Hepatocyte (in vitro differentiated cells): Measurements from ENCODE around the gene ZNF48. TPM values are rescaled to one million over a fixed set of nuclear protein-coding genes. Genes with fewer than 3 reads are reported as not detected.

ENCODE experiments used
- DNase-seq: peaks from one replicate; pipeline ENCODE4 v3.0.0-alpha.2; 2016; ENCODE audit warnings: low spot score
- H2AFZ ChIP-seq: fragments of 200-600 bp; sonication (generic); 2 replicates; pipeline ENCODE4 v1.6.0; 2016; ENCODE audit warnings: antibody characterized with exemption, mild to moderate bottlenecking
- H3K27ac ChIP-seq: fragments of 200-600 bp; sonication (generic); 2 replicates; pipeline ENCODE4 v1.5.1; 2016; ENCODE audit warnings: mild to moderate bottlenecking
- H3K27me3 ChIP-seq: fragments of 200-600 bp; sonication (generic); 2 replicates; pipeline ENCODE4 v1.6.1; 2016
- H3K36me3 ChIP-seq: fragments of 200-600 bp; sonication (generic); replicated peaks from 2 replicates; pipeline ENCODE4 v1.5.1; 2016; ENCODE audit warnings: low read depth; ENCODE audit not compliant: insufficient read depth
- H3K4me1 ChIP-seq: fragments of 200-600 bp; sonication (generic); 2 replicates; pipeline ENCODE4 v1.5.1; 2016; ENCODE audit warnings: mild to moderate bottlenecking, moderate library complexity; ENCODE audit not compliant: insufficient read depth
- H3K4me2 ChIP-seq: fragments of 200-600 bp; sonication (generic); 2 replicates; pipeline ENCODE4 v1.6.0; 2016
- H3K4me3 ChIP-seq: fragments of 200-600 bp; sonication (generic); 2 replicates; pipeline ENCODE4 v1.5.1; 2016; ENCODE audit warnings: mild to moderate bottlenecking
- H3K79me2 ChIP-seq: fragments of 200-600 bp; sonication (generic); 2 replicates; pipeline ENCODE4 v1.6.0; 2017; ENCODE audit warnings: mild to moderate bottlenecking
- H3K9me2 ChIP-seq: fragments of 200-600 bp; sonication (generic); replicated peaks from 2 replicates; pipeline ENCODE4 v1.6.0; 2017; ENCODE audit warnings: mild to moderate bottlenecking; ENCODE audit not compliant: insufficient read depth
- H3K9me3 ChIP-seq: fragments of 200-600 bp; sonication (generic); 2 replicates; pipeline ENCODE4 v1.5.1; 2016; ENCODE audit warnings: low read depth, mild to moderate bottlenecking
- H4K20me1 ChIP-seq: fragments of 200-600 bp; sonication (generic); 2 replicates; pipeline ENCODE4 v1.6.0; 2016; ENCODE audit warnings: mild to moderate bottlenecking; ENCODE audit not compliant: insufficient read depth, poor library complexity, severe bottlenecking
- EZH2 ChIP-seq: fragments of 200-600 bp; sonication (generic); IDR thresholded peaks from 2 replicates; pipeline ENCODE4 v1.6.1; 2016; ENCODE audit warnings: antibody characterized with exemption, mild to moderate bottlenecking, borderline replicate concordance
- EZH2phosphoT487 ChIP-seq: fragments of 200-600 bp; sonication (generic); IDR thresholded peaks from one replicate; pipeline ENCODE4 v1.6.1; 2018; ENCODE audit warnings: antibody characterized with exemption, mild to moderate bottlenecking, low read depth, moderate library complexity; ENCODE audit not compliant: unreplicated experiment, severe bottlenecking
- WGBS: methylation state at CpG from one replicate; pipeline ENCODE4 v1.1.6; 2016; ENCODE audit warnings: low lambda C conversion rate; ENCODE audit errors: missing lambda C conversion rate; 5-methylcytosine and 5-hydroxymethylcytosine counted together
- polyA plus RNA-seq: library from polyadenylated mRNA; unstranded; fragments of >200 nt; fragmentation: Nextera tagmentation; extraction: Ambion mirVana; gene quantifications from 2 replicates; pipeline ENCODE4 v1.2.1, GENCODE V29; 2016
- total RNA-seq: library from RNA; depleted of rRNA; stranded (reverse); fragments of >200 nt; gene quantifications from 2 replicates; pipeline ENCODE4 v1.2.3, GENCODE V29; 2014
- TF ChIP-seq, protein P1 (sequence below): fragments of 200-600 bp; sonication (generic); IDR thresholded peaks from 2 replicates; pipeline ENCODE4 v1.5.1; 2016; ENCODE audit warnings: antibody characterized with exemption, mild to moderate bottlenecking; ENCODE audit not compliant: poor library complexity

ZNF48 gene
- total and polyA plus RNA-seq, 2 experiments from 2014 or later: 6.1 to 7.7 TPM

DNA sequence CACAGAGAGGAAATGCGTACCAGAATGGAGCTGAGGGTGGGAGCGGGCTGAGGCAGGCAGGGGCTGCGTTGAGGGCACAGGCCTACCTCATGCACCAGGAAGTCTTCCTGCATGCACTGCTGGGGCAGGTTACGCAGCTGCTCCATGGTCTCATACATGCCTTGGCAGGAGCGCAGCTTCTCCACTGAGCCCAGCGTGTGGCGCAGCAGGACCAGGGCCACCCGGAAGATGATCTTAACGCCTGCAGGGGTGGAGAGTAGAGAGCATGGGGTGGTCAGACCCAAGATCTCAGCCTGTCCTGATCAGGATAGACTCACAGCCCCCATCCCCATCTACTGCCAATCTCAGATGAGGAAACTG lies 36.7 kb upstream of the ZNF48 start:
- no peak for DNase-seq
- Histone ChIP-seq H3K4me2 (no peak overlapping the region), H3K9me2 (no peaks in the 10 kb centered on the region), H2AFZ (no peak overlapping the region), H4K20me1 (peaks cover 3% of the 10 kb centered on the region), H3K27ac (no peak overlapping the region), H3K4me1 (peaks cover 13% of the 10 kb centered on the region), H3K36me3 (no peaks in the 10 kb centered on the region), H3K4me3 (no peak overlapping the region), H3K27me3 (no peaks in the 10 kb centered on the region), H3K9me3 (no peaks in the 10 kb centered on the region), H3K79me2 (peaks cover 45% of the 10 kb centered on the region)
- WGBS: 97% methylated on average over 9 of the region's 9 CpGs
- TF ChIP-seq, protein P1, sequence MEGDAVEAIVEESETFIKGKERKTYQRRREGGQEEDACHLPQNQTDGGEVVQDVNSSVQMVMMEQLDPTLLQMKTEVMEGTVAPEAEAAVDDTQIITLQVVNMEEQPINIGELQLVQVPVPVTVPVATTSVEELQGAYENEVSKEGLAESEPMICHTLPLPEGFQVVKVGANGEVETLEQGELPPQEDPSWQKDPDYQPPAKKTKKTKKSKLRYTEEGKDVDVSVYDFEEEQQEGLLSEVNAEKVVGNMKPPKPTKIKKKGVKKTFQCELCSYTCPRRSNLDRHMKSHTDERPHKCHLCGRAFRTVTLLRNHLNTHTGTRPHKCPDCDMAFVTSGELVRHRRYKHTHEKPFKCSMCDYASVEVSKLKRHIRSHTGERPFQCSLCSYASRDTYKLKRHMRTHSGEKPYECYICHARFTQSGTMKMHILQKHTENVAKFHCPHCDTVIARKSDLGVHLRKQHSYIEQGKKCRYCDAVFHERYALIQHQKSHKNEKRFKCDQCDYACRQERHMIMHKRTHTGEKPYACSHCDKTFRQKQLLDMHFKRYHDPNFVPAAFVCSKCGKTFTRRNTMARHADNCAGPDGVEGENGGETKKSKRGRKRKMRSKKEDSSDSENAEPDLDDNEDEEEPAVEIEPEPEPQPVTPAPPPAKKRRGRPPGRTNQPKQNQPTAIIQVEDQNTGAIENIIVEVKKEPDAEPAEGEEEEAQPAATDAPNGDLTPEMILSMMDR: no peak
- TF ChIP-seq EZH2phosphoT487 (no peak), EZH2 (no peak)

DNA sequence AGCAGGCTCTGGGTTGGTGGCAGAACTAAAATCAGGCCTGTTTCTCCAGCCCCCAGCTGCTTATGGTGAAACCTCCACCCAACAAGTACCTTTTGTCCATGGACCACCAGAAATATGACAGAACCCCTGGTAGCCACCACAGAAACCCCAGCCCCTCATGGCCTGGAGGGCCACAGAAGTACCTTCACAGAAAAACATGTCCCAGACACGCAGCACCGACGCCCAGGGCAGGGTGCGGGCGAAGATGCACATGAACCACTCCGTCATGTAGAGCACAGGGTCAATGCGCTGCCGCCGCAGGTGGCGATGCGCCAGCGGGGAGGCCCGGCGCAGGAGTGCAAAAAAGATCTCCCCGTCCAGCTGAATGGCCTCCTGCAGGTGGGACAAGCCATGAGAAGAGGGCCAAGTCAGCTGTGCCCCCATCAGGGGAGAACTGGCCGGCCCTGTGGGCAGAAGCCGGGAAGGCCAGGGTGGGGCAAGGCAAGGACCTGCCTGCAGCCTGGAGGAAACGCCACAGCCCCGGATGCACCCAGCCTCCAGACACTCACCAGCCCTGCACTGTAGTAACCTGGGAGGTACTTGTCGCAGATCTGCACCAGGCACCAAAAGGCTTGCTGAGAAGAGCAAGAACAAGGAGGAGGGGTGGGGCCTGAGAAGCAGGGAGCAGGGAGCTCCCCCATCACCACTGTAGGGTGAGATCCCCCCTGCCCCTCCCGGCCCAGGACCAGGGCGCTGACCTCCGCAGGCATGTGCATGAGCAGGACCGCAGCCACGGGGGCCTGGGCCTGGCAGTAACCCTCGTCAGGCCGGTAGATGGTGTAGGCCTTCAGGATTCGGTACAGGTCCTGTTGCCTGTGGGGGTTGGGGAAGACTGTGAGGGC lies 36.0 kb upstream of the ZNF48 start:
- Histone ChIP-seq H3K4me2 (no peak overlapping the region), H3K9me2 (no peaks in the 10 kb centered on the region), H3K36me3 (no peaks in the 10 kb centered on the region), H2AFZ (no peak overlapping the region), H3K79me2 (peaks cover 45% of the 10 kb centered on the region), H3K27ac (no peak overlapping the region), H3K4me1 (peaks cover 7% of the 10 kb centered on the region), H3K9me3 (no peaks in the 10 kb centered on the region), H4K20me1 (peaks cover 3% of the 10 kb centered on the region), H3K4me3 (no peak overlapping the region), H3K27me3 (no peaks in the 10 kb centered on the region)
- DNase-seq: no peak
- WGBS: 96% methylated on average over 28 of the region's 28 CpGs
- TF ChIP-seq, protein P1: no peak
- TF ChIP-seq EZH2 (no peak), EZH2phosphoT487 (no peak)

DNA sequence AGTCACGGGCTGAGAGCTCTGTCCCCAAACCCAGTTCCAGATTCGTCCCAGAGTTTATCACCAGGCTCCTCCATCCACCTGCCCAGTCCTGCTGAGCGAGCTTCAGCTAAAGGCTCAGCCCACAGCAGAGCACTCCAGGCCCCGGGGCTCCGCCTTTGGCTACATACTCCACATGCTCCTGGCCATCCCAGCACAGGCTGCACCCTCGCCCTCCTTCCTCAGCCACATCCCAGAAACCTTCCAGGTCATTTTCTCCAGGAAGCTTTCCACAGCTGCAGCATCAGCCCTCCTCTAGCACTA lies 35.4 kb upstream of the ZNF48 start:
- peaks cover 6% of the 10 kb centered on the region for H3K4me1 ChIP-seq
- no peaks in the 10 kb centered on the region for H3K9me2 ChIP-seq
- TF ChIP-seq, protein P1: no peak
- WGBS: 95% methylated on average over 5 of the region's 6 CpGs
- H2AFZ ChIP-seq: no peak overlapping the region
- H3K27me3 ChIP-seq: no peaks in the 10 kb centered on the region
- H4K20me1 ChIP-seq: peaks cover 4% of the 10 kb centered on the region
- H3K36me3 ChIP-seq: no peaks in the 10 kb centered on the region
- no peak for DNase-seq
- H3K9me3 ChIP-seq: no peaks in the 10 kb centered on the region
- H3K4me2 ChIP-seq: no peak overlapping the region
- H3K79me2 ChIP-seq: peaks cover 45% of the 10 kb centered on the region
- H3K27ac ChIP-seq: no peak overlapping the region
- H3K4me3 ChIP-seq: no peak overlapping the region
